Chondrocyte (in vitro differentiated cells): ENCODE results near the gene FAM168A. TPM values are rescaled to one million over a fixed set of nuclear protein-coding genes. Genes with fewer than 3 reads are reported as not detected.

Experiments
- DNase-seq: peaks from one replicate; pipeline ENCODE4 v3.0.0; 2021; ENCODE audit warnings: mixed read lengths, low spot score
- H3K27ac Mint-ChIP-seq: one replicate; pipeline ENCODE4 v1.8.0; 2021; ENCODE audit warnings: mild to moderate bottlenecking, moderate library complexity, mixed read lengths; ENCODE audit not compliant: unreplicated experiment
- H3K27me3 Mint-ChIP-seq: 2 replicates; pipeline ENCODE4 v1.8.0; 2021; ENCODE audit warnings: low read depth, mixed read lengths
- H3K36me3 Mint-ChIP-seq: 2 replicates; pipeline ENCODE4 v1.8.0; 2021; ENCODE audit warnings: low read depth, mixed read lengths
- H3K4me1 Mint-ChIP-seq: 2 replicates; pipeline ENCODE4 v1.8.0; 2021; ENCODE audit warnings: low read depth, mild to moderate bottlenecking, mixed read lengths
- H3K4me3 Mint-ChIP-seq: one replicate; pipeline ENCODE4 v1.8.0; 2021; ENCODE audit warnings: mild to moderate bottlenecking, moderate library complexity, mixed read lengths; ENCODE audit not compliant: unreplicated experiment
- H3K9me3 Mint-ChIP-seq: 2 replicates; pipeline ENCODE4 v1.8.0; 2021; ENCODE audit warnings: low read depth, mixed read lengths
- total RNA-seq: library from RNA; stranded (reverse); gene quantifications from 3 replicates; pipeline ENCODE4 v1.2.1, GENCODE V29; 2021
- TF ChIP-seq, protein P1 (sequence below): fragments of 200-600 bp; sonication (generic); IDR thresholded peaks from 2 replicates; pipeline ENCODE4 v1.5.0; 2021; ENCODE audit warnings: antibody characterized with exemption, mild to moderate bottlenecking, moderate library complexity

The FAM168A gene
- total RNA-seq, 1 donor from 2014 or later, result 53.7 TPM

DNA sequence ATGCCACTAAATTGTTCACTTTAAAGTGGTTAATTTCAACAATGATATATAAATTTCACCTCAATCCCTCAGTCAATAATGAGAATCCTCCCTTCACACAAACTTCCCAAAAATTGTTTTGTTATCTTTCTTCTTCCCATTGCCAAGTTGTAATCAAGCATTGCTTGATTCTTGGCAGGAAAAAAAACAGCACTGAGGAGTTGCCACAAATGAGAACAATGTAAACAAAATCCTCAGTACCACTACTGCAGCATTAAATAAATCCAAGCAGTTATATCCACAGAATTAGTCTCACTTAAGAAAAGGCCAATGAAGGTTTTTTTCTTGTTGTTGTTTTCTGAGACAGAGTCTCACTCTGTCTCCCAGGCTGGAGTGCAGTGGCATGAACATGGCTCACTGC lies 38.2 kb downstream of the FAM168A start:
- no peaks in the 10 kb centered on the region for H3K36me3 Mint-ChIP-seq

DNA sequence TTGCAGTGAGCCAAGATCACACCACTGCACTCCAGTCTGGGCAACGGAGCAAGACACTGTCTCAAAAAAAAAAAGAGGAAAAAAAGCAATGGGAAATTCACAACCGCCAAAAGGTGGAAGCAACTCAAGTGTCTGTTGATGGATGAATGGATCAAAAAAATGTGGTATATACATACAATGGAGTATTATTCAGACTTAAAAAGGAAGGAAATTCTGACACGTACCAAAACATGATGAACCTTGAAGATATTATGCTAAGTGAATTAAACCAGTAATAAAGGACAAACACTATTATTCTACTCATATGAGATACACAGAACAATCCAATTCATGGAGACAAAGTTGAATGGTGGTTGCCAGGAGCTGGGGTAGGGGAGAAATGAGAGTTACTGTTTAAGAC lies 40.9 kb downstream of the FAM168A start:
- no peak for DNase-seq
- no peaks in the 10 kb centered on the region for H3K9me3 Mint-ChIP-seq

More for the DNA sequence above, 38.2 kb downstream of the FAM168A start:
- TF ChIP-seq, protein P1, sequence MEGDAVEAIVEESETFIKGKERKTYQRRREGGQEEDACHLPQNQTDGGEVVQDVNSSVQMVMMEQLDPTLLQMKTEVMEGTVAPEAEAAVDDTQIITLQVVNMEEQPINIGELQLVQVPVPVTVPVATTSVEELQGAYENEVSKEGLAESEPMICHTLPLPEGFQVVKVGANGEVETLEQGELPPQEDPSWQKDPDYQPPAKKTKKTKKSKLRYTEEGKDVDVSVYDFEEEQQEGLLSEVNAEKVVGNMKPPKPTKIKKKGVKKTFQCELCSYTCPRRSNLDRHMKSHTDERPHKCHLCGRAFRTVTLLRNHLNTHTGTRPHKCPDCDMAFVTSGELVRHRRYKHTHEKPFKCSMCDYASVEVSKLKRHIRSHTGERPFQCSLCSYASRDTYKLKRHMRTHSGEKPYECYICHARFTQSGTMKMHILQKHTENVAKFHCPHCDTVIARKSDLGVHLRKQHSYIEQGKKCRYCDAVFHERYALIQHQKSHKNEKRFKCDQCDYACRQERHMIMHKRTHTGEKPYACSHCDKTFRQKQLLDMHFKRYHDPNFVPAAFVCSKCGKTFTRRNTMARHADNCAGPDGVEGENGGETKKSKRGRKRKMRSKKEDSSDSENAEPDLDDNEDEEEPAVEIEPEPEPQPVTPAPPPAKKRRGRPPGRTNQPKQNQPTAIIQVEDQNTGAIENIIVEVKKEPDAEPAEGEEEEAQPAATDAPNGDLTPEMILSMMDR, result no peak
- Mint-ChIP-seq H3K27me3 (no peaks in the 10 kb centered on the region), H3K27ac (no peak overlapping the region), H3K4me3 (no peak overlapping the region), H3K4me1 (peaks cover 1% of the 10 kb centered on the region), H3K9me3 (no peaks in the 10 kb centered on the region)
- DNase-seq, result no peak

DNA sequence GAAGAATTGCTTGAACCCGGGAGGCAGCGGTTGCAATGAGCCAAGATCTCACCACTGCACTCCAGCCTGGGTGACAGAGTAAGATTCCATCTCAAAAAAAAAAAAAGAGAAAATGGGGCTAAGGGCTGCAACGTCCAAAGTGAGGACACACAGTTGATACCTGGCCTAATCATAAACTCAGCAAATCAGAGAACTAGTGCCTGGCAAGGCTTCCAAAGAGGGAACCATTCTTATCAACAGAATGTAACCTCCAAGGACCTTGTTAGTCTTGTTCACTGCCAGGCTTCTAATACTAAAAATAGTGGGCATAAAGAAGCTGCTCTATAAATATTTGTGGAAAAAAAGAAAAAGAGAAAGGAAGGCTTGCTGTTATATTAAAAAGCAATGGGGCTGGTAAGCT lies 42.3 kb downstream of the FAM168A start:
- TF ChIP-seq, protein P1, result no peak
- H3K27me3 Mint-ChIP-seq, result no peaks in the 10 kb centered on the region
- H3K9me3 Mint-ChIP-seq, result no peaks in the 10 kb centered on the region

More for the DNA sequence above, 40.9 kb downstream of the FAM168A start:
- Mint-ChIP-seq H3K4me1 (peaks cover 5% of the 10 kb centered on the region), H3K27ac (no peak overlapping the region), H3K36me3 (no peaks in the 10 kb centered on the region), H3K27me3 (no peaks in the 10 kb centered on the region), H3K4me3 (no peak overlapping the region)
- TF ChIP-seq, protein P1, result no peak

DNA sequence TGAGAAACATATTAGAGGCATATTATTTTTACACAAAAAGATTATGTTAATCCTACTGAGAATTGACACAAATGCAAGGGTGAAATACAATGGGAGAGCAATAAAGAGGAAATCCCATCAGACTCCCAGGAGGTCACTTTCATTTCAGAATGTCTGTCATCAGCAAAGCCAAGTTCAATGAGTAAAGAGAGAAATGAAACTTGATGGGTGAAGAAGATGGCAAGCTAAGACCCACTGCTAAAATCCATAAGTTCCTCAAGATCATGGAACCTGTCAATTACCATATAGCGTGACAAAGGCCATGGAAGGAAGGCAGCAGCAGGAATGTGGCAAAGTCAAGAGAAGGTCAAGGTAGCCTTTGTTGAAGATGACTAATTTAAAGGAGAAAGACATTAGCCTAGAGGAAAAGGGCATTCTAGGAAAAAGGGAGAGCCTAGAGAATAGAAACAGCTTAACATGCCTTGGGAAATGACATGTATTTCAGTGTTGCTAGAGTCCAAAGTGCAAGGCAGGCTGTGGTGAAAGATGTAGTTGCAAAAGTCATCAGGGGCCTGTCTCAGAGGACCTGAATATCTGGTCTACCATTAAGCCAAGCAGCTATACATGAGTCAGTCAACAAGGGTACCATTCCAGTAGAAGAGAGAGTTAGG lies 43.1 kb downstream of the FAM168A start:
- no peaks in the 10 kb centered on the region for H3K27me3 Mint-ChIP-seq
- TF ChIP-seq, protein P1, result no peak
- peaks cover 11% of the 10 kb centered on the region for H3K4me1 Mint-ChIP-seq
- no peaks in the 10 kb centered on the region for H3K36me3 Mint-ChIP-seq
- DNase-seq, result no peak
- no peaks in the 10 kb centered on the region for H3K9me3 Mint-ChIP-seq
- no peak overlapping the region for H3K4me3 Mint-ChIP-seq
- H3K27ac Mint-ChIP-seq, result no peak overlapping the region

More for the DNA sequence above, 42.3 kb downstream of the FAM168A start:
- Mint-ChIP-seq H3K27ac (no peak overlapping the region), H3K4me1 (peaks cover 8% of the 10 kb centered on the region), H3K36me3 (no peaks in the 10 kb centered on the region), H3K4me3 (no peak overlapping the region)
- DNase-seq, result no peak

DNA sequence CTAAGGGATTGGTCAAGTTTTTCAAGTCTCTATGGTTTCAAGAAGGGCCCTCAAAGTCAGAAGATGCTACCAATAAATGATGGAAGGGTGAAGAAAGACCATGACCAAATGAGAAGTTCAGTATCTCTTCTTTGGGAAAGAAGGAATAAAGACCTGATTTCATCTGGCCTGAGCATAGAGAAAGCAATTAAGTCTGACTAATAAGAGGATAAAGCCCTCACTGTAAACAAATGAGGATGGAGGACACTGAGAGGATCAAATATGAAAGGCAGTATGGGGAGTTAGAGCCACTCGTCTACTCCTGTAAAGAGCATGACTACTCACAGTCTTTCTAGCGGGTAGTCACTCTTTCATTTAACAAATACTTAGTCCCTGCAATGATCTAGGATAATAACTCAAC lies 44.6 kb downstream of the FAM168A start:
- DNase-seq, result no peak
- H3K27me3 Mint-ChIP-seq, result no peaks in the 10 kb centered on the region
- H3K4me3 Mint-ChIP-seq, result no peak overlapping the region
- no peaks in the 10 kb centered on the region for H3K36me3 Mint-ChIP-seq
- no peak overlapping the region for H3K27ac Mint-ChIP-seq
- H3K9me3 Mint-ChIP-seq, result no peaks in the 10 kb centered on the region
- TF ChIP-seq, protein P1, result no peak
- peaks cover 11% of the 10 kb centered on the region for H3K4me1 Mint-ChIP-seq
